DMS79 (cell line): ENCODE results near the gene HSD3B1.

ENCODE experiments used
- DNase-seq: peaks from one replicate; lab custom pipeline; 2025; lab: John Stamatoyannopoulos, UW

The HSD3B1 gene

GRCh38 chr1:119506941-119507340, at the start of gene HSD3B1:
HSD3B1 (plus strand) TSS chr1:119507210; CDS start chr1:119507477, 267 bp downstream.
- DNase-seq = no peak

- no peak for DNase-seq
Measured at GRCh38 chr1:119462964-119463363, 44.0 kb upstream of the HSD3B1 start.

- DNase-seq = no peak
Measured at GRCh38 chr1:119463569-119463968, 43.4 kb upstream of the HSD3B1 start.

GRCh38 chr1:119466445-119466844, 40.6 kb upstream of the HSD3B1 start:
- no peak for DNase-seq

- DNase-seq = no peak
Measured at GRCh38 chr1:119467219-119467618, 39.8 kb upstream of the HSD3B1 start.

GRCh38 chr1:119467857-119468668, 38.9 kb upstream of the HSD3B1 start:
- DNase-seq = no peak

- no peak for DNase-seq
Measured at GRCh38 chr1:119469741-119470140, 37.3 kb upstream of the HSD3B1 start.

GRCh38 chr1:119470377-119470776, 36.6 kb upstream of the HSD3B1 start:
- no peak for DNase-seq

- no peak for DNase-seq
Measured at GRCh38 chr1:119470958-119471357, 36.1 kb upstream of the HSD3B1 start.

GRCh38 chr1:119471566-119471965, 35.4 kb upstream of the HSD3B1 start:
- no peak for DNase-seq

GRCh38 chr1:119472080-119472818, 34.8 kb upstream of the HSD3B1 start:
- no peak for DNase-seq

- DNase-seq = no peak
Measured at GRCh38 chr1:119472819-119473175, 34.2 kb upstream of the HSD3B1 start.

GRCh38 chr1:119475866-119476439, 31.1 kb upstream of the HSD3B1 start:
- peak; percentile 9 for DNase-seq

GRCh38 chr1:119477710-119478109, 29.3 kb upstream of the HSD3B1 start:
- no peak for DNase-seq

GRCh38 chr1:119480175-119480574, 26.8 kb upstream of the HSD3B1 start:
- DNase-seq = no peak

- no peak for DNase-seq
Measured at GRCh38 chr1:119481951-119482350, 25.1 kb upstream of the HSD3B1 start.

GRCh38 chr1:119482517-119483425, 24.2 kb upstream of the HSD3B1 start:
- DNase-seq = no peak

- DNase-seq = no peak
Measured at GRCh38 chr1:119483441-119484200, 23.4 kb upstream of the HSD3B1 start.

GRCh38 chr1:119485201-119485600, 21.8 kb upstream of the HSD3B1 start:
- DNase-seq = no peak

GRCh38 chr1:119488216-119488615, 18.8 kb upstream of the HSD3B1 start:
- DNase-seq = no peak

- DNase-seq = no peak
Measured at GRCh38 chr1:119489201-119489600, 17.8 kb upstream of the HSD3B1 start.
